Gastrocnemius medialis (tissue), 4 donors: ENCODE results near the gene ARL3.

Source experiments
- CTCF ChIP-seq, 5 experiments: fragments of 450-650 bp in 3 of 5; fragments of 200-600 bp in 2 of 5; sonication (generic) in 2 of 5; IDR thresholded peaks in 4 of 5; conservative IDR thresholded peaks in 1 of 5; 1 replicate in 4 of 5; 2 replicates in 1 of 5; pipeline ENCODE4 v1.5.1; 2016 to 2019; ENCODE audit warnings: antibody characterized with exemption in 5 of 5, mild to moderate bottlenecking in 3 of 5, moderate library complexity in 3 of 5
- POLR2A ChIP-seq, 2 donors: fragments of 450-650 bp; IDR thresholded peaks; one replicate each; pipeline ENCODE4 v1.6.1; 2017; ENCODE audit warnings: antibody characterized with exemption in 2 of 2, mild to moderate bottlenecking in 2 of 2, moderate library complexity in 2 of 2

- TF ChIP-seq CTCF (IDR thresholded peaks at IDR 0.05 in 4 of 5, conservative IDR thresholded peaks at IDR 0.05 in 1 of 5) (no peak), POLR2A (IDR thresholded peaks at IDR 0.05) (no peak)
Measured at GRCh38 chr10:102649797-102650654, 64.2 kb downstream of the ARL3 start.
